GM19025 (cell line): ENCODE results near the gene UBAC2.

Source experiments
- ATAC-seq: cut with Tn5 transposase; IDR thresholded peaks from one replicate; pipeline ENCODE4 v1.9.1; 2021; ENCODE audit warnings: mild to moderate bottlenecking, low read depth, moderate library complexity; ENCODE audit not compliant: unreplicated experiment

Gene UBAC2

GRCh38 chr13:99352351-99353245, 151.9 kb downstream of the UBAC2 start:
- no peak for ATAC-seq

DNA sequence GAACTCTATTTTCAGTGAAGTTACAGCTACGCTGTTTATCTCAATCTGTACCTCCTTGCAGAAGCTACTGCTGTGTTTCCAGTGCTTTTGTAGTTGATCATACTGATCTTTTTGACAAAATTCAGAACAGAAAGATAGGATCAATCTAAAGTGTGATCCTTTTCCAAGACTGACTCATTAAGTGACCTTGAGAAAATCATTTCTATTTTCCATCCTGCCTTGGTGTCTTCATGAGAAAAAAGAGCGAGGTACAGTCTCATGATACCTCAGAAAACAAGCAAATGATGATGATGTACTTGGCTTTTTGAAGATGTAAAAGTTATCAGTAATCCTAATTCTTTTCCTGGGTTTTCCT, 152.6 kb downstream of the UBAC2 start:
- ATAC-seq = no peak

DNA sequence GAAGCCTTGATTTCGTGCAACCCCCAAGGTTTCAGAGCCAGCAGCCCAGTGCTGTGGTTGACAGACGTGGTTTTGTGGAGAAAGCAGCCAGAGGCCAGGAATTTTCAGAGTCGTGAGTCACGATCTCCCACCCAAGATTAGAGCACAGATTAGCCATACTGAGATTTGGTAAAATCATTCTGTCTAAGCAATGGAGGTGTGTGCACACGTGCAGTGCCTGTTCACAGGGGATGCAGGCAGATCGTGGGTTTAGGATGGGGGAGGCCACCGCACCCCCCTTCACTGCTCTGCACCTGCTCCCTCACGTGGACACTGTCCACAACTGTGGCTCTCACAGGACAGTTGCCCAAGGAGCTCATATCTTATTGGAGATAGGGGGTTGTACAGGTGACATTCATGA, 153.2 kb downstream of the UBAC2 start:
- ATAC-seq = no peak

- no peak for ATAC-seq
Measured at GRCh38 chr13:99354371-99354951, 153.8 kb downstream of the UBAC2 start.

DNA sequence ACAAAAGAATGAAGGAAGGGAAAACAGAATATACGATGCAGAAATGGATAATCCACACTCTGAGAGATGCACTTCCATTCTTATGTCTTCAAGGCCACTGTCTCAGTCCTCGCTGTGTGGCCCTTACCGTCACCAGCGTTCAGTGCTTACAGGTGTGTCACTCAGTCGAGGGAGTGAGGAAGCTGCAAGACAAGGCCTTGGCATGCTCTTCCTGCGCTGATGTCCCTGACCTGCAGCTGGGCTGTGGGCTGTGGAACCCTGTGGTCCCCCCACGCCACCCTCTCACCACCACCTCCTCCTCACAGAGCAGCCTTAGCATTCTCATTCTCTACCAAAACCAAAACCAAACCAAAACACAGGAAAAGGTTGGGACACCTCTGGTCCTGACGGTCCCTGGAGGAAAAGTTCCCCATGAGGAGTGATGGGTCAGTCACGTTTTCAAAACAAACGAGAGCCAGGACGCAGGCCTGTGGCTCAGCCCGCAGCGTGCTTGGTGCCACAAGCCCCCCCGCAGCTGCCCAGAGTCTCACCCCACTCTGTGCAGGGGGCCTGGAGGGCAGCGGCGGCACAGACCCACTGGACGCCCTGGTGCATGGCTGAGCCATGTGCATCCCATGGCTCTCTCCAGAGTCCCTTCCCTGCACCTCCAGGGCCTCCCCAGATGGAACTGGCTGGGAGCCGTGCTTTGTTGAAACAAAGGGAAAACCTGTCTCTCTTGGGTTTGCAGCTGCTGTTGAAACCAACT, 154.8 kb downstream of the UBAC2 start:
- ATAC-seq = no peak

- no peak for ATAC-seq
Measured at GRCh38 chr13:99356012-99356261, 155.3 kb downstream of the UBAC2 start.

- ATAC-seq = peak; percentile 44
Measured at GRCh38 chr13:99356262-99357091, 155.8 kb downstream of the UBAC2 start.

DNA sequence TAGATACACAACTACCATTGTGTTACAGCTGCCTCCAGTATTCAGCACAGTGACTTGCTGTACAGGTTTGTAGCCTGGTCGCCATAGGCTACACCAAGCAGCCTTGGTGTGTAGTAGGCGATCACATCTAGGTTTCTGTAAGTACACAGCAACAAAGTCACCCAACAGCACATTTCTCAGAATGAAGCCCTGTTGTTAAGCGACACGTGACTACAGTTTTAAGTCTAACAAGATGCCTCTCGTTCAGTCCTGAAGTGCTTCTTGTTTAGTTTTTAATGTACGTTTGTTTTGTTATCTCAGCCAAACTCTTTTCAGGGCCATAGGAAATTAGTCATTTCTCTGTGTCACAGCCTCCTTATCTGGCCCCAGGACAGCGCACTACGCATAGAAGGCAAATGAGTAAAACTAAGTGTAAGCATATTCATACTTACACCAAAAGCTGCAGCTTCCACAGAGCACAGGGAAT, 156.5 kb downstream of the UBAC2 start:
- ATAC-seq = no peak

- no peak for ATAC-seq
Measured at GRCh38 chr13:99357941-99358340, 157.3 kb downstream of the UBAC2 start.

- no peak for ATAC-seq
Measured at GRCh38 chr13:99359528-99359927, 158.9 kb downstream of the UBAC2 start.

DNA sequence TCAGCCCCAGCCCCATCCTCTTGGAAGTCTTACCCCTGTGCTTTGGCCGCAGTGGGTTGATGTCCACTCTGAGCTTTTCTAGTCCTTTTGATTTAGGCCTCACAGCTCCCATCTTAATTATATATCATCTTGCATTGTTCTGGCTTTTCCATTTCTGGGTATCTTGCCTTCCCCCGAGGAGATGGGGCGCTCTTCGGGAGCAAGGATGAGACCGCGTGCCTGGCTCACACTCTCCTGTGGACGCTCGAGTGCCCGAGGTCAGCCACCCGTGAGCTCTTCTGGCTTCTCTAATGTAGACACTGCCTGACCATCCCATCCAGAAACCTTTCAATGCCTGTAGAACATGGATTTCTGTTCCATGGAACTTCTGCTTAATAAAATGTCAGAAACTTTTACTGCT, 160.0 kb downstream of the UBAC2 start:
- no peak for ATAC-seq

- no peak for ATAC-seq
Measured at GRCh38 chr13:99361197-99361596, 160.5 kb downstream of the UBAC2 start.

DNA sequence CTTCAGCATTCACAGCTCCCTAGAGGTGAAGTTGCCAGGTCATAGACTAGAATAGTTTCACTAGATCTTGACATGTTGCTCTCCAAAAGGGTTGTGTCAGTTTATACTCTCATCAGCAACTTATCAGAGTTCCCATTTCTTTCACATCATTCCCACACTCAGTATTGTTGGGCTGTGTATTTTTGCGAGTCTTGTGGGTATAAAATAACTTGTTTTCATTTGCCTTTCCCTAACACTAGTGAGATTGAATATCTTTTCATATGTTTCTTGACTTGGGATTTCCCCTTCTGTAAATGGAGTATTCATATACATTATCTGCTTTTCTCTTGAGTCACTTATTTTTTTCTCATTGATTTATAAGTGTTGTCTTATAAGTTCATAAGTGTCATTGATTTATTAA, 161.7 kb downstream of the UBAC2 start:
- ATAC-seq = no peak

GRCh38 chr13:99363391-99363790, 162.7 kb downstream of the UBAC2 start:
- no peak for ATAC-seq

GRCh38 chr13:99363949-99364348, 163.3 kb downstream of the UBAC2 start:
- ATAC-seq = no peak

GRCh38 chr13:99366075-99366987, 165.7 kb downstream of the UBAC2 start:
- no peak for ATAC-seq

DNA sequence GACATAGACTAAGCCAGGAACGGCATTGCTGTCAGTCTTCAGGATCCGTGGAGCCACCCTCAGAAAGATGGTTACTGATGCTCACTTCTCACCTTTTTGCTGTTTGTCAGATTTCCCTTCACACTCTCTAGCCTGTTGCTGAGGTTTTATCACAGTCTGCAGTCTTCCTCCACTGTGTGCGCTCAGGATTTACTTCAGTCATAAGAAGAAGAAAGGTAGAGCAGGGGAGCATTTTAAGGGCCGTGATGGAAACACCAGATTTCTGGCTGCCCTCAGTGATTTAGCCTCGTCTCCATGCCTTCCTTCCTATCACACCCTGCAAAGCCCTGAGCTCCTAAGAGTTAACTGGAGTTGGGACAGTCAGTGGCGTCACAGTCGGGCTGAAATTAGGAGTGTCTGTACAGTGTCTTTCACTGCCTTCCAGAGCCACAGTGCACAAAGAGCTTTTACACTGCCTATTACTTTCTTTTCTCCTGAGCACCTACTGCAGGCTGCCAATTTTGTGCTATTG, 166.5 kb downstream of the UBAC2 start:
- ATAC-seq = no peak

DNA sequence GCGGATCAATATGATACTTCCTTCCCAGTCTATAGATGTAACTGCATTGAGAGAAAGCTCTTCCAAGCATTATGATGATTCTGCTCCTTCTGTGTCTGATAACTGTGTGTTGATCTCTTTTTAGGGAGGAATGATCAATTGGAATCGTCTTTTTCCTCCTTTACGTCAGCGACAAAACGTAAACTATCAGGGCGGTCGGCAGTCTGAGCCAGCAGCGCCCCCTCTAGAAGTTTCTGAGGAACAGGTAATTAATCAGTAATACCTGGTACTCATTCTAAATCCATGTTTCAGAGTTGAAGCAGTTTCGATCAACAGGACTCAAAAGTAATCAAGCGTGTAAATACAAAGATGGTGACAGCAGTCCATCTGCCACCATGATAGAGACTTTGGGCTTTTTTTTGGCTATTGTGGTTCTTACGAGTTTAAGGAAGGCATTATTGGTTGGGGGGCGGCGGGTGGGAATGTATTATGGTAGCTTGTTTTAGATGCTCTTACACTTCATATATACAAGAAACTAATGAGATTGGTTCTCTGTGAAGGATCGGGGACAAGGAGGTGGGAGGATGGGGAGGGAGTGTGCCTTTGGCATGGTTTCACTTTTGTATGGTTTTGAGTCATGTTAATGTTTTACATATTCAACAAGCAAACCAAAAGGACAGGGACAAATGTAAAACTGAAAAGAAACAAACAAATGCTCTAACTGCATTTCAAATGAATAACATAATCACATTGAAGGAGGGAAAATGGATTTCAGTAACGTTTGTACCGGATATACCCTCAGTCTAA, 167.2 kb downstream of the UBAC2 start:
- ATAC-seq = peak; percentile 43
